NCI-H2227 (cell line): ENCODE data around the gene ALS2CL.

Experiments used
- DNase-seq: peaks from one replicate; lab custom pipeline; 2025; ENCODE audit not compliant: unreplicated experiment; lab: John Stamatoyannopoulos, UW

The ALS2CL gene

DNA sequence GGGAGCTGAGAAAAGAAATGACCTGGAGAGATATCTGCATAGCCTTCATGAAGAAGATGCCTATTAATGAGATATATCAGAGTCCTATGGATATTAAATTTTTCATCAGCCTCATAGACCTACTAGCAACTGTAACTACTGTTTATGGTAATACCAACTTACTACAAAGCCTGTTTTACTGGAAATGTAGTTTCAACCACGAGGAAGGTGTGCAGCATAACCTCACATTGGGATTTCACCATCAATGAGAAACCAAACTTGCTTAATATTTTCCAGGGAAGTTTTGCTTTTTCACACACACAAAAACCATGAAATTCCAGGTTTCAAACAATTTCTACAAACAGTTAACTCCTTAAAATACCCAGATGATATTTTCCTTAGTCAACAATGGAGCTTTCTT, 49.8 kb downstream of the ALS2CL start:
- DNase-seq, result no peak

DNA sequence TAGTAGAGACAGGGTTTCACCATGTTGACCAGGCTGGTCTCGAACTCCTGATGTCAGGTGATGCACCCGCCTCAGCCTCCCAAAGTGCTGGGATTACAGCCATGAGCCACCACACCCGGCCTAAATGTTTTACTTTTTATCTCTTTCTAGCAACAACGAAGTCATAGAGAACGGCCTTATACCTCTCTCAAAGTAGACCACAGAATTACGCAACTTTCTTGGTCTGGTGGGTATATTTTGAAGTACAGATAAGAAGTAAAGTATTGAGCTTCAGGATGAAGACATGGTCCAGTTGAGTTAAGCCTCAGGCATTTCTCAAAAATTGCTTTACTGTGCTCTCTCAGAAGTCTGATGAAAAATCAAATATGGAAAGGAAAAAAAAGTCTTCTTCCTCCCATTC, 50.5 kb downstream of the ALS2CL start:
- DNase-seq, result no peak

DNA sequence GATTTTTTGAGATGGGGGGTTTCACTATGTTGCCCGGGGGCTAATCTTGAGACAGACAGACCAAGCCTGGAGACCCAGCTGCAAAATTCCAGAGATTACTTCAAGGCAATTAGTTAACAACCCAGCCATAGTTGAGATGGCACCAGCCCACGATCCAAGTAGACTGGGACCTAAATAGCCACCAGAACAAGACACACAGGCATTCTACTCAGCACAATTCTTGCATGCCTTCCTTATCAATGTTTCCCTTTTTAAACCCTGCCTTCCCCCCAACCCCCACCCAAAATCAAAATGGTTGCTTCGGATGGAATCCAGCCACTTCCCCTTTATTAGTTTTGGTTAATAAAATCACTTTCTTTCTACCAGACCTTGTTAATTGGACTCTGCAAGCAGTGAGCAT, 52.6 kb downstream of the ALS2CL start:
- DNase-seq, result no peak

DNA sequence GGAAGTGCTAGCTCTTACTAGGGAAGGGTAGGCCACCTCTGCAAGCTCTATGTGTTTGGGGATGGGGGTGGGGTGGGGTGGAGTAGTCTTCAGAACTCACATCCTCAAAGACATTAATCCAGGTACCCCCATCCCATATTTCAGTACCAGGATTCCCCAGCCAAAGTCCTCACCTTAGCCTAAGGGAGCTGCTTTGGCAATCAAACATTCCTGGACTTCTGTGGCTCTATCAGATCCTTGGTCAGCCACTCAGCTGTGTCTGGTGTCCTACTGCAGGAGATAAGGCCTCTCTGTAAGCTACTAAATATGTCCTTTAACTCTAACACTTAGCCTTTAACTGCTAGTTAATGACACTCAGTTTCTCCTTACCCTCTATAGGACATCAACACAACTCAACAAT, 54.3 kb downstream of the ALS2CL start:
- DNase-seq, result no peak

DNA sequence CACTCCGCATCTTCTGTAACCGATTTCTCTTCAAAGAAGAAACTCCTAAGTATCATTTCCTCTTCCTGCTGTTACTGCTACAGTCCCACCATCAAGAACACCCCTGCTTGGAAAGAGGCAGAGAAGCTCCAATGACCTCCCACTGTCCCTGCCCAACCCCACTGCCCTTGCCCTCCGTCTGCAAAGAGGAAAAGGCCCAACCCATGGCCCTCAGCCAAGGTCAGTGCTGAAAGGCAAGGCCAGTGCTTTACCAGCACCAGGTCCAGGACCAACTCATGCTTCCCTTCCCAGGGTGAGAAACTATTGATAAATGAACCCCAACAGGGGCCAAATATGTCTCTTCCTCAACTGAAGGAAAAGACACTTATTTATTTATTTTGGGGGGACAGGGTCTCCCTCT, 58.6 kb downstream of the ALS2CL start:
- DNase-seq, result no peak

DNA sequence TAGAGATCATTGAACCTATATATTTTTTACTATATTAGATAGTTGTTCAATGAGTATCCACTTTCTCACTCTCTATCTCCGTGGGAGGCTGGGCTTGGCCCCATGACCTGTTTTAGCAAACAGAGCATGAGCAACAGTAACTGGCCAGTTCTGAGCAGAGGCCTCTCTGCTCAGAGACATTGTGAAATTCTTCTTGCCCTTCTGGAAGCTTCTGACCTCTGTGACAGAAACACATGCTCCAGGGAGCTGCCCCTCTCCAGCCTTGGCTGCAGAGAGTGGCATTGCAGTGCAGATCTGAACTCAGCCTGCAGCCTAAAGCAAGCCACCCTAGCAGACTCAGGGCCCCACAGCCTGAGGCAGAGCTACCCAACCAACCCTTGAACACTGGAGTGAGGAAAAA, 60.7 kb downstream of the ALS2CL start:
- DNase-seq, result no peak

DNA sequence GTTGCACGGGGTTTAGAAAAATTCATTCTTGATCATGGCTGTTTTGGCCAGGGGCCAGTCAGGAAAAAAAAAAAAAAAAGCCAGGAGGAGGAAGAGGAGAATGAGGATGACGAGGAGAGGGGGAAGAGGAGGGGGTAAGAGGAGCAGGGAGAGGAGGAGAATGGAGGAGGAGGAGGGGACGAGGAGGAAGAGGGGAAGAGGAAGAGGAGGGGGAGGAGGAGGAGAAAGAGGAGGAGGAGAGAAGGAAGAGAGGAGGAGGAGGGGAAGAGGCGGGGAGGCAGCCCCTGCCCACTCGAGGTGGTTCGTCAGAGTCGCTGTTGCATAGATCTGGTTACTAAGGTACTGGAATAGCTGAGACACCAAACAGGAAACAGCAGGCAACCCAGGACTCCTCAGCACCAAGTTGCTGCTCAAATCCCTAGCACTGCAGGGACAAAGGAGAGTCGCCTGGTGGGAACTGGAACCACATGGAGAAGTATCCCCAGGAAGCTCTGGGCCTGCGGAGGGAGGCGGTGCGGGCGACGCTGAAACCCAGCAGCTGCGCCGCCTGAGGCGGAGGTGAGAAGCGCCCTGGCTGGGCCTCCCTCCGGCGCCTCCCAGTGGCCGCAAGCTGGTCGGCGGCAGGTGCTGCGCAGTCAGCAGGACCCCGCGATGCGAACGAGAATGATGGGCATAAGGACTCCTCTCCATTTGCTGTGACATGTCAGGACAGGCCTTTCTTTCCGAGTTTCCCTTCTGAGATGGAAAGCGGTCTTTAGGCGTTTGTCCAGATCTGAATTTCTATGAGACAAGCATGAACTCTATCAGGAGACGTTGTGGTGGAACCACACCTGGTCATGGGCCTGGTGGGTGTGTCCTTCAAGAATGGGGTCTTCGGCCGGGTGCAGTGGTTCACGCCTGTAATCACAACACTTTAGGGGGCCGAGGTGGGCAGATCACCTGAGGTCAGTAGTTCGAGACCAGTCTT, 63.6 kb downstream of the ALS2CL start:
- peak; percentile 63 for DNase-seq

DNA sequence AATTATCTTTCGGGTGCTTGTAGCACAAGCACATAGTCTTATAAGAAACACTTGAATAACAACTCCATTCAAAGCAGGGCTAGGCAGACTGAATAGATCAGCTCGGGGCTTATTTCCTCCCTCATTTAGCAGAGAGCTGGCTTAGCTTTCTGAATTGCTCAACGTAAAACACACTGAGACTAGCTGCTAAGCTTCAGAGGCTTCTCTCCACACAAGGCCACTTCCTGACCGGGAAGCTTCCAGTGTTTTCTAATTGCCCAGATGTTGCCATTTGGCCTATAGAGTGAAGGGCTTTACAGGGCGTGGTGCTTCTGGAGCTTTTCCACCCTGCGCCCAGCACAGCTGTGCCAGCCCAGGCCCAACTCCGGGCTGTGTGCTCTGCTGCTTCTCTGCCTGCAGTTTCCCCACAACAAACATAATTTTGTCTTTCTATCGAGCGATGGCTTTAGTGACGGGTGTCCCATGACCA, 64.5 kb downstream of the ALS2CL start:
- DNase-seq, result no peak

DNA sequence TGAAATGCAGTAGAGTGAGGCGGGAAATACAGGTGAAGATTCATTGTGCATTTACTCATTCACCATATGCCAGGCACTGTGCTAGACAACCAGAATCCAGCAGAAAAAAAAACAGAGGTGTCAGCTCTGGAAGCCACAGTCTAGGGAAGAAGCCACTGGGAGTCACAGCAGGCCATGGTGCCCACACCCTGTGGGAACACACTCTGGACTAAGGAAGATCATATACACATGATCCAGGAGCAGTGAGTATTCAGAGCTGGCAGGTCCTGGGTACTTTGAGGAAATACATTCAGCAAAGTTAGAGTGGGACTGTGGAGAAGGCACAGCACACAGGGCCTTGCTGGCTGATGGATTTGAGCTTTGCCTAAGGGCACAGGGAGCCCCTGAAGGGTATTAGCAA, 66.4 kb downstream of the ALS2CL start:
- no peak for DNase-seq

DNA sequence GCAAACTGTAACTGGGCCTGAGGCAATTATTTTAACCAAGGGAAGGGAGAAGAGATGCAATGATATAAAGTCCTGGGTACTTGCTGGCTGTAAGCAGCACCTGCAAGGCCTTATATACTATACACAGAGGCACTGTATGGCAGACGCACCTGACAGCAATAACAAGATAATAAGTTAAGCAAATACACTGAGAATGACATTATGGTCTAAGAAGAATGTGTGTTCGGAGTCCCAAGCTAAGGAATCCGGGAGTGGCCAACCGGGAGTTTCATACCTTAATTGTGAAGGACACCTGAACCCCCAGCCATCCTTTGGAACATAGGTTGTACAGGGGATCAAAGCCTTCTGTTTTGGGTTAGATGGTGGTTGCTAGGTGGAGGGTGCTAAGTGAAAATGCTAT, 67.4 kb downstream of the ALS2CL start:
- DNase-seq, result no peak

DNA sequence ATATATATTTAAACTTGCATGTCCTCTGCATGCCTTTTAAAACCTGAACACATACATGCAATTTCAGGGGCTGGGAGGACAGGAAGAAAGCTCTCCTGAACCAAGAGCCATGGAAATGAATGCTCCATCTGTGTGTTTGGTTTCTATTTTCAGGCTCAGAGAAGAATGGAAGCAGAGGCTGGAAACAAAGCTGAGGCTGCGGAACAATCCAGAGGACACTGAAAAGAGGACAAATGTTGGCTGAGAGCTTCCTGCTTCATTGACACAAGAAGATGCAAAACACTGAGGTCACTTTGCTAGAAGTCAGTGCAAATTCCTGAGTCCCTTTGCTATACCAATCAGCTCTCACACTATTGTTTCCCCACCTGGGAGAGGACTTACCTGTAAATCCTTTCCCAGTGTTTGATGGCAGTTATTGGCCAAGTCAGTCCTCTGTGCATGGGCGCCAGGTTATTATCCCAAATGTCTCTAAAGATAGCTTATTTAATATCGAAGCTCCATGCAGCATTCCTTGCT, 68.4 kb downstream of the ALS2CL start:
- no peak for DNase-seq

DNA sequence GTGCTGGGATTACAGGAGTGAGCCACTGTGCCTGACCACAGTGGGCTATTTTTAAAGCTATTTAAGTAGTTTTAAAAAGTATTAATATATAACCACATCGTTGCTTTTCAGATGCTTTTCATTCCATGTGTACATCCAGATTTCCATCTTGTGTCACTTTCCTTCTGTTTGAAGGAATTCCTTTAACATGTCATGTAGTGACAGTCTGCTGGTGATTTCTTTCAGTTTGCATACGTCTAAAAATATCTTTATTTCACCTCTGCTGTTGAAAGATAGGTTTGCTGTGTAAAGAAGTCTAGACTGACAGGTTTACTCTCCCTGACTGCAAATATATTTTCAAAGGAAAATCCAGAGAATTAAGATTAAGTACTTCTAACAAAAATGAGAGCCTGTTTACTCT, 68.9 kb downstream of the ALS2CL start:
- no peak for DNase-seq

DNA sequence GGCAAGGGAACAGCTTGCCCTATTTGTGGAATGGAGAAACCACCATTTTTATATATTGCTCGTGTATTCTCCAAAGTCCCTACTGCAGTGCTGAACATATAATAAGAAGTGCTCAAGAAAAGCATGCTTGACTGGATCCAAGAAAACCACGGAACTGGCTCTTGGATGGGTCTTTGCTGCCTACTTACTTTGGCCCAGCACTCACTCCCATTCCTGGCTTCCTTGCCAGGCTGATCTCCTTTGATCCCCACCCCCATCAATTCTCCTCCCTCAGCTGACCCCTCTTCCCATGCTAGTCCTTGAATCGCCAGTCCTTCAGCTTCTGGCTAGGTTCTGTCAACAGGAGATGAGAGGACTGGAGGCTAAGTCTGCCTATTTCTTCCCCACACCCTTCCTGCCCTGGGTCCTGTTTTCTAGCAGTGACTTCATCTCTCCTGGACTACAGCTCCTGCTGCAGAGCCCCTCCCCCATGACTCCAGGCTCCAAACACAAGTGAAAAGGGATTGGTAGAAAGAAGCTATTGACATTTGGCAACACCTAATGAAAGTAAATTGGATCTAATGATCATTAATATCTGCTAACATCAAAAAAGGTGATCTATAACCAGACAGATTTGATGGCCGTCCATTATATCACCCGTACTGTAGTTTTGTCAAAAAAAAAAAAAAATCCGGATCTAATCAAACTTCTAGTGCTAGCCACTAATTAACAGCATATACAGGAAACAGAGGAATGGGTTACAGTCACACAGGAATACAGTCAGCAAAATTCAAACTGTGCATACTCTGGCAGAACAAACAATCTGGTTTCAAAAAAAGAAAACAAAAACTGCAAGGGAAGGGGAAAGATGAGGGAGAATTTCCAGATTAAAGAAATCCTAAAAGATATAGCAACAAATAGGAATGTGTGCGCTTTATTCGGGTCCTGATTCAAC, 73.4 kb downstream of the ALS2CL start:
- DNase-seq, result peak; percentile 9
